HG03457 (cell line): Measurements from ENCODE around the gene UBAP1L.
"Not testable (repeated sequence)": the region's sequence is repeated elsewhere in the genome, so short reads cannot be mapped to it uniquely, and the experiment has no call there.

ENCODE experiments used
- ATAC-seq: cut with Tn5 transposase; IDR thresholded peaks from one replicate; pipeline ENCODE4 v1.9.1; 2021; ENCODE audit warnings: moderate number of reproducible peaks; ENCODE audit not compliant: unreplicated experiment

Gene UBAP1L

DNA sequence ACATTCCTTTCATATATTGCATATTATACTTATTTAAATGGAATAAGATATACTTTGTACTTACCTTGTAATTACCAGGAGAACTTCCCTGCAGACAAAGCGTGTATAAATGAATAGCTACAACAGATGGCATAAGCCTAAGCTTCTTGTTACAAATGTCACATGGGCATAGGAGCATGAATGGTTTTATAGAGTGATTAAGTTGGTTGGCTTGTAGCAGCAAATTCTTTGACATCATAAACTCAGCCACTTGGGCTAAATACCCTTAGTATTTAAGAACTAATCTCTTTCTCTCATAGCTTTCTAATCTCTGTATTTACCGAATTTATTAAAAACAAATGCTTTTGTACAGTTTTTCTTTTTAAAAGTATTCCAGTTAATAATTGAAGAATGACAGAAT lies at the start of gene UBAP1L:
UBAP1L (minus strand) TSS at position 115 of the 400 bp plus-strand sequence. CDS start 8,985 bp downstream, outside the sequence.
- ATAC-seq, result no peak

DNA sequence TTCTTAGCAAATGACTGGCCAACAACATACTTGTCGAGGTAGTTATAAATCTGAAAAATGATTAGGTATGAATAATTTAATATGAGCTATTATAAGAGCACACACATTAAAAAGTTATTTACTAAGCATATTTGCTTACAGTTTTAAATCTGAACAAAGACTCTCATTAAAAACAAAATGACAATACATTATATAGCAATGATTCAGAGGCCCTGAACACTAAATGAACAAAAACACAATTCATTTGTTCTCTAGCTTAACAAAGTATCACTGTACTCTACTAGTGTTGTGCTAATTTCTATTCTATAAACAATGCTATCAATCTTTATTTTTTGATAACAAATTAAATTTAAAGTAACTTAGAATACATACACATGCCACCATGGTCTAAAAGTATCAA lies 49.1 kb upstream of the UBAP1L start:
- no peak for ATAC-seq

DNA sequence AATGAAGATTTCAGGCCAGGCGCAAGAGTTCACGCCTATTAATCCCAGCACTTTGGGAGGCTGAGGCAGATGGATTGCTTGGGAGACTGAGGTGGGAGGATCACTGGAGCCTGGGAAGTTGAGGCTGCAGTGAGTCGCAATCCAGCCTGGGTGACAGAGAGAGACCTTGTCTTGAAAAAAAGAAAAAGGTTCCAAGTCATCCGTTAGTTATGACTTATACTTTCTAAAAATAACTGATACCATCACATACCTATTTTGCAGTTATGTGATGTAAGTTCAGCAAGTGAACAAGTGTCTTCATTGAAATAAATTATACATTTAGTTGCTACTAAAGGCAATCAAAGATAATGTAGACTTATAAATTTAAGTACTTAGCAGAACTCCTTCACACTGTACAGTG lies 48.0 kb upstream of the UBAP1L start:
- ATAC-seq, result no peak

DNA sequence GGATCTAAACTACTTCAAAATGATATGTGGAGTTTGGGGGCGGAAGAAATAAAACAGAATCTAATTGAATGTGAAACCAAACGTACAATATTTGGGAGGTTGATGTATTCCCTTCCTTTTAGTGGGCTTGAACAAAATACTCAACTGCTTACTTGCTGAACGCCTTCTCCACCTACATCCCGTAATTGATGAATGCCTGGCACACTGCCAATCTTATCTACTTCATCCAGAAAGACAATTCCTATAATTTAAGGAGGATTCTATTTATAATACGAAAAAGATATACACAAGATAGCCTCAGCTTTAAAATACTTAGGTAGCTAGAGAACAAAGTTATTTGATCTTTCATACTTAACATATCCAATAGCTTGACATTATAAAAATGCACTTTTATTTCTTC lies 41.7 kb upstream of the UBAP1L start:
- ATAC-seq, result no peak

DNA sequence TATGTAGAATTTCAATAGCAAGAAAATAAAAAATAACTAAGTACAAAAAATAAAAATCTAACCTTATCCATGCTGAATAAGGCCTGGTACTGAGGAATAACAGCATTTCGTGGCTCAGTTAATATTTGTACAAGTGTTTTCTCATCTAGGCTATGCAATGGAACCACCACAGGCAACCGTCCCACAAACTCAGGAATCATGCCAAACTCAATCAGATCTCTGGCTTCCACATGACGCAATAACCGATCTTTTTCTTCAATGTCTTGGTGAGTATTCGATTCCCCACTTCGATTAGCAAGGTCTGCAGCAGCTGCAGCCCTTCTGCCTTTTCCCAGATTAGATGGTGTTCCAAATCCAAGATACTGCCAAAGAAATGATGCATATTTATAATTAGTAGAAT lies 39.7 kb upstream of the UBAP1L start:
- ATAC-seq, result no peak

DNA sequence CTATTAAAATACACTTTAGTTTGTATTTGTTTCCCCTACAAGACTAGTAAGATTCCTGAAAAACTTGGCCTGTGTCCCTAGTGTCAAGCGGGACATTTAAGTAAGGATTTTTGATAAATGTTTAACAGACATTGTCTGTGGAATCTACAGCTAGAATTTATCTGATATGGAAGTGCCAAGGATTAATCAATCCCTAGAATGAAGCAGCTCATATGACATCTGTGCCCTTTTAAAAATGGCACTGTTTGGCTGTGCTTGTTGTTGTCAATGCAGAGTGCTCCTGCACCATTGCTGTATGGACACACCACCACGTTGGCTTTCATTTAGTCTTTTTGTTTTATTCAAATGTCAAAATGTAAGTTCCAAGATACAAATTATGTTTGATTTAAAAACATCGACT lies 32.9 kb upstream of the UBAP1L start:
- no peak for ATAC-seq

DNA sequence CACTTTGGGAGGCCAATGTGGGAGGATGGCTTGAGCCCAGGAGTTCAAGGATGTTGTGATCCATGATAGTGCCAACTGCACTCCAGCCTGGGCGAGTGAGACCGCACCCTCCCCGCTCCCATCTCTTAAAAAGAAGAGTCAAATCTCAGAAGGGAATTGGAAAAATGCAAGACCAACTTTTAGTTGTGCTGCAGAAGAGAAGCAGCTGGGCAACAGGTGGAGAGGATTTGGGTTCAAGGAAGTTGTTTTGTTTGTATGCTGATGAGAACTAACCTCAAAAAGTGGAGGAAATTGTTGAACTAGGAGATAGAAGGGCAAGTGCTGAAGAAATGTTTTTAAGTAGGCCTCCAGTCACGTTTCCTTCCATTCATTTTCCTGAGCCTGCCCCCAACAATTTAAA lies 31.4 kb upstream of the UBAP1L start:
- no peak for ATAC-seq

DNA sequence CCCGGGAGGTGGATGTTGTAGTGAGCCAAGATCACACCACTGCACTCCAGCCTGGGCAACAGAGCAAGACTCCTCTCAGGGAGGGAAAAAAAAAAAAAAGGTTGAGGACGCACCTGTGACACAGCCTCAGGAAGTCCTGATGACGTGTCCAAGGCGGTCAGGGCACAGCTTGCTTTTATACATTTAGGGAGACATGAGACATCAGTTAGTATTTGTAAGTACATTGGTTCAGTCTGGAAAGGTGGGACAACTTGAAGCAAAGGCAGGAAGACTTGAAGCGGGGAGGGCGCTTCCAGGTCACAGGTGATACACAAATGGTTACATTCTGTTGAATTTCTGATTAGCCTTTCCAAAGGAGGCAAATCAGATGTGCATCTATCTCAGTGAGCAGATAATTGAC lies 23.6 kb upstream of the UBAP1L start:
- not testable (repeated sequence) for ATAC-seq

DNA sequence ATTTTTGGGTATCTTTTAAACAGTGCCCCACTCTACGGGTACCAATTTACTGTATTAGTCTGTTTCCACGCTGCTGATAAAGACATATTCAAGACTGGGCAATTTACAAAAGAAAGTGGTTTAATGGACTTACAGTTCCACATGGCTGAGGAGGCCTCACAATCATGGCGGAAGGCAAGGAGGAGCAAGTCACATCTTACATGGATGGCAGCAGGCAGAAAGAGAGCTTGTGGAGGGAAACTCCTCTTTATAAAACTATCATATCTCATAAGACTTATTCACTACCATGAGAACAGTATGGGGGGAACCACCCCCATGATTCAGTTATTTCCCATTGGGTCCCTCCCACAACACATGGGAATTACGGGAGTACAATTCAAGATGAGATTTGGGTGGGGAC lies 22.9 kb upstream of the UBAP1L start:
- not testable (repeated sequence) for ATAC-seq

DNA sequence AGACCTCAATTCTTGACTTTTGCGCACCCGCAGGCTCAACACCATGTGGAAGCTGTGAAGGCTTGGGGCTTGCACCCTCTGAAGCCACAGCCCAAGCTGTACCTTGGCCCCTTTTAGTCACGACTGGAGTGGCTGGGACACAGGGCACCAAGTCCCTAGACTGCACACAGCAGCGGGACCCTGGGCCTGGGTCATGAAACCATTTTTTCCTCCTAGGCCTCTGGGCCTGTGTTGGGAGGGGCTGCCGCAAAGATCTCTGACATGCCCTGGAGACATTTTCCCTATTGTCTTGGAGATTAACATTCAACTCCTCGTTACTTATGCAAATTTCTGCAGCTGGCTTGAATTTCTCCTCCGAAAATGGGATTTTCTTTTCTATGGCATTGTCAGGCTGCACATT lies 22.1 kb upstream of the UBAP1L start:
- not testable (repeated sequence) for ATAC-seq

DNA sequence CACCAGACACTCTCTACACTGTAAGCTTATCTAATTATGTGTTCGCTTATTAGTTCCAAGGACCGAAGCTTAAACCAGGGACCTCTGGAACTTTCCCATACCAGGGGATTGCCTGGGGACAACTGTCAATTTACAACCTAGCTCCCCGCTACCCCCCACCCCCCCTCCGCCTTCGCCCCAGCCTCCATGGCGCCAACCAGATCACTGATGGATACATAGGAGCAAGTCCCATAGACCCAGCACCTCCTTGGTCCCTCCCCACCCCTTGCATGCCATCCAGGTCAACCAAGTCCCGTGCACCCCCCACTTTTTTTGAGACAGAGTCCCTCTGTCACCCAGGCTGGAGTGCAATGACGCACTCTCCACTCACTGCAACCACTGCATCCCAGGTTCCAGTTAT lies 19.5 kb upstream of the UBAP1L start:
- no peak for ATAC-seq

DNA sequence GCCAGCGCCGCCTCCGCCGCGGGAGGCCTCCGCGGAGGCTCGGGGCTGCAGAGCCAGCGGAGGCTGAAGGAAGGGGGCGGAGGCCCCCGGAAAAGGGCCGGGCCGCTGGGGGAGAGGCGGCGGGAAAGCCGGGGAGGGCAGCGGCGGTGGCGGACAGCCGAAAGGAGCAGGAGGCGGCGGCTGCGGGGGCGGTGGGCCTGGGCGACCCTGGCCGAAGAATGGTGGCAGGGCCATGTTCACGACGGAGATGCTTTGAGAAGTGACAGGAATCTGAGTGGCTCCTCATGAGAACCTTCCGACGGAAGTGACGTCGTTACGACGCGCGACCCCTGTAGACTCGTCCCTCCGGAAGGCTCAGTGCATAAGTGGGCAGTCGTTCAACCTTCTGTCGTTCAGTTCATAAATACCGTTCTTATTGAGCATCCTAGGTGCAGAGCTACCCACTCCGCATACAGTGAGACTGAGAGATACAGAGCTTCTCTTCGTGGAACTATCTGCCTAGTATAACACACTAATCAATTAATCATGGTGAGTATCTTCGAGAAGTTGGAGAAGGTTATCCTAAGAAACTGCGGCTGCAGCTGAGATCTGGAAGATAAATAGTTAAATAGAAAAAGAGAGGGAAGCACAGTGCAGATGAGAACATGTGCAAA lies 18.7 kb upstream of the UBAP1L start, which contains the start of gene PDCD7:
PDCD7 (minus strand) TSS at position 261 of the 653 bp plus-strand sequence; CDS start at position 234, 27 bp downstream.
- peak; percentile 83 for ATAC-seq

DNA sequence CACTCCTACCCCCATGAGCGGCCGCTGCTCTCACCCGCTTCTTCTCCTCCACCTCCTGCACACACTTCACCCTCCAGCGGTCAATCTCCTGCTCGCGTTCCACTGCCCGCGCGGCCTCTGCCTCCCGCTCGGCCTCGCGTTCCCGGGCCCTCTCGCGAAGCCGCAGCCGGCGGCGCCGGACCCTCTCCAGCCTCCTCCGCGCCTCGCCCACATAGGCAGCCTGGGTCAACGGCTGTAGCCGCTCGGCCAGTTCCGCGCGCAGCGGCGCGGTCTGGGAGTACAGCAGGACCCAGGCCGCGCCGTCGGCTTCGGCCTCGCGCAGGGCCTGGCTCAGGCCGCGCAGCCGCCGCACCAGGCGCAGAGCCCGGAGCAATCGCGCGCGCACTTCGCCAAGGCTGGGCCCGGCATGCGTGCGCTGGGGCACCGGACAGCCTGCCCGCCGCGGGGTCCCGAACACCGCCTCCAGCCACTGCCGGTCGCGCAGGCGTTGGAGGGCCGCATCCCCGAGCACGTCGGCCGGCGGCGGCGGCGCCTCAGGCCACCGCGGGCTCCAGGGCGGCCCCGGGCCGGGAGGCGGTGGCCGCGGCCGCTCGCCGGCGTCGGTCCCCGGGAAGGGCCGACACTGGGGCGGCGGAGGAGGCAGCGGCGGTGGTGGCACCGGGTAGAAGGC lies 18.0 kb upstream of the UBAP1L start:
- ATAC-seq, result peak; percentile 33

DNA sequence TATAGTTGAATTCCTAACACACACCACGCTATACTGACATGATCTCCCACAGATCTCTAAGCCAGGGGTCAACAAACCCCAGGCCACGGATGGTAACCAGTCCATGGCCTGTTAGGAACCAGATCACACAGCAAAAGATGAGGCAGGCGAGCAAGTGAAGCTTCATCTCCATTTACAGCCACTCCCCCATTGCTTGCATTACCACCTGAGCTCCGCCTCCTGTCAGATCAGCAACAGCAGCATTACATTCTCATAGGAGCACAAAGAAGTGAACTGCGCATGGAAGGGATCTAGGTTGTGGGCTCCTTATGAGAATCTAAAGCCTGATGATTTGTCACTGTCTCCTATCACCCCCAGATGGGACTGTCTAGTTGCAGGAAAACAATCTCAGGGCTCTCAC lies 15.9 kb upstream of the UBAP1L start:
- ATAC-seq, result no peak

DNA sequence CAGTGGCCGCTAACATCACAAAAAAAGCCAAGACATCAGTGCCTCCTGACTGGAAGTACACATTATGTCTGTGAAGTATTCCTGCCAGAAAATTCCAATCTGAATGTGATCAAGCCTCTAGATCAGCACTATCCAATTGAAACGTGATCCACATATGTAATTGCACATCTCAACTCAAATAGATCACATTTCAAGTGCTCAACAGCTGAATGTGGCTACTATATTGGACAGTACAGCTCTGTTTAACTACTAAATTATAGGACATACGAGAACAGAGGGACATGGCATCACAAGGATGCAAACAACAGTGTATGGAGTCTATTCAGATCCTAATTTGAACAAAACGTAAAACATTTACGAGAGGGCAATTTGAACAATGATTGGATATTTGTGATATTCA lies 542 bp upstream of the UBAP1L start:
- no peak for ATAC-seq

DNA sequence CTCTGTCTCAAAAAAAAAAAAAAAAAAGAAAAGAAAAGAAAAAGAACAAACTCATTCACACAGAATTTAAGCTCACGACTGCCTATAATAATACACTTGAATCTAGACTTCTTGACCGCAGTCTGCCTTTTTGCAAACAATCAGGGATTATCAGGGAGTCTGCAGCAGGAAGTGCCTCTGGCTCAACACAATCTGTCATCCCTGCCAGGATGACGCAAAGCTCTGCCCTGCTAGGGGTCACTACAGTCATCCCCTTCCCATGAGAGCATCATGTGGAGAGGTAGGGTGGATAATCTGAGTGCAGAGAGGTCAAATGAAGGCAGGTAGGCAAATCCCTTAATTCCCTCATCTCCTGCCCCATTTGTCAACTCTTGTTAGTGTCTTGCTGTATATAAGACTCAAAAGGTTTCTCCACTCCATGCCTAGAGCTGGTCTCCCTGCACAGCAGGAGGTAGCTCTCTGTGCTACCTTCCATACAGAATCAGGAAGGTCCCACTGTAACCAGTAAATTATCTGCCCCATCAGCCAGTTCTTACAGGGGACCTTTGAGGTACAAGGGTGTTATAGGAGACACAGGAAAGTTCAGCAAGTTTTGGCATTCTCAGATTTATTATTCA lies 4.2 kb downstream of the UBAP1L start:
- ATAC-seq, result no peak

DNA sequence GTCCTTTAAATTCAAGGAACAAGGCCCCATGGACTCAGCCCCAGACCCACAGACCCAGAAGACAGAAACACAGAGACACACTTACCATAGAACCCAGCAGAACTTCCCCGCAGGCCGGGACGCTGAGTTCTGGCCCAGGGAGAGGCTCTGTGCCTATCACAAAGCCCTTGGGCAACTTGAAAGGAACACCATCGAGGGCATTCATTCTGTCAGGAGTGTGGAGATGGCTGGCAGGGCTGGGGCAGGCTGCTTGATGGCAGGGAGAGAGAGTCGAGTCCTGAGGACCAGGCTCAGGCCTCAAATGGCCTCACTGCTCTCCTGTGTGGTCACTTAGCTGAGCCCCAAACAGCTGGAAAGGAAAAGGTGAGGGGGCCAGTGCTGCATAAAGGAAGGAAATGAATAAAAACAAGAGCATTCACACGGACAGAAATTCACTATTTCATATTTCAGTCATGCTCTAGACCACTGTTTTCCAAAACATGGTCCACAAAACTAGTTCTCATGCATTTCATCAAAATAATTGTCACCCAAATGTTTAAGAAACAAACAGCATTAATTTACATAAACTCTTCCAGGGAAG lies 8.9 kb downstream of the UBAP1L start:
- no peak for ATAC-seq

DNA sequence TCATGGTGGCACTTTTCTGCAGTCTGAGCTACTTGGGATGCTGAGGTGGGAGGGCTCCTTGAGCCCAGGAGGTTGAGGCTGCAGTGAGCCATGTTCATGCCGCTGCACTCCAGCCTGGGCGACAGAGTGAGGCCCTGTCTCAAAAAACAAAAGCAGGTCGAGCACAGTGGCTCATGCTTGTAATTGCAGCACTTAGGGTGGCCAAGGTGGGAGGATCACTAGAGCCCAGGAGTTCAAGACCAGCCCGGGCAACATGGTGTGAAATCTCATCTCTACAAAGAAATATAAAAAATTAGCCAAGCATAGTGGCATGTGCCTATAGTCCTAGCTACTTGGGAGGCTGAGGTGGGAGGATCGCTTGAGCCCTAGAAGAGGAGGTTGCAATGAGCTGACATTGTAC lies 10.0 kb downstream of the UBAP1L start:
- ATAC-seq, result no peak

DNA sequence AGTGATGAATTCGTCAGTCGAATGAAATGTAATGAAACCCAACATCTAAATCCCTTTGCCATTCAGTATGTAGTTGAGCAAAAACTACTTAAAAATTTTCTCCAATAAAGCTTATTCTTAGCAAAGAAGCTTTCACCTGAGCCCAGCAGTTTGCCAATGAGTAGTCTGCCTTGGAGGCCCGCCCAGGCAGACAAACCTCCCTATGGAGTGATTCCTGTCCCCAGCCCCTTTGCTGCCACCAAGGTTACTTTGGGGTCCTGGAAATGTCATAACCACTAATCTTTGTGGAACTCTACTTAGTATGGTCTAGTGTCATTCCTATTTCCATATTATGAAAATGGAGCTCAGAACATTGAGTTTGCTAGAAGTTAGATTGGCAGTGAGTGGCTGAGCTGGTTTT lies 12.1 kb downstream of the UBAP1L start:
- no peak for ATAC-seq

DNA sequence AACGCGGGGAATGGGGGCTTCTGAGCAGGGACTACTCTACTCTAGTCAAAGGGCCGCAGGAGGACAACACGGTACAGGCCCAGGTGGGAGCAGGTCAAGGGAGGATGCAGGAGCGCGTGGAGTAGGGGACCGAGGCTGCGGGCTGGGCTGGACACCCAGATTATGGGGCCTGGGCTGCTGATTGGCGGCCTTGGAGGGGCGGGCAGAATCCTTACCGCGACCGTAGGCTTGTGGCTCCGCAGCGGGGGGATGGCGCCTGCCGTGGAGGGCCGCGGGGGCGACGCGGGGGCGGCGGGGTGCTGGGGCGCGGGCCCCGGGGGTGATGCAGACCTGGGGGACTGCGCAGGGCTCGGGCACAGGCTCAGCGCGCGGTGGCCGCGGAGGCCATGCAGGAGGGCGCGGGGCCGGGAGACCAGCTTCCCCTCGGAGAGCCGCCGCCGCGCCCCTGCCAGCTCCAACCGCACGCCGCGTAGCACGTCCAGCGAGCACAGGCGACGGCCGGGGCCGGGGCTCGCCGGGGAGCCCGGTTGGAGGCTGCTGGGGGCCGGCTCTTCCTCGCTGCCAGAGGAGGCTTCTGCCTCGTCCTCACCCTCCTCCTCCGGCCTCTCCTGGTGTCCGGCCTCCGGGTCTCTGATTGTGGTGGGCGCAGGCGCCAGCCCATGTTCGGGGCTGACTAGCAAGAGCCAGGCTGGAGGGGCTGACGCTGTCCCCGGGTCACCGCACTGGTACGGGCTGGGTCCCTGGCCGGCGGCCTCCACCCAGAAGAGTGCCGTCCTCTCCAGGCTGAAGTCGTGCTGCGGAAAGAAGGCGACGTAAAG lies 12.9 kb downstream of the UBAP1L start:
- no peak for ATAC-seq

DNA sequence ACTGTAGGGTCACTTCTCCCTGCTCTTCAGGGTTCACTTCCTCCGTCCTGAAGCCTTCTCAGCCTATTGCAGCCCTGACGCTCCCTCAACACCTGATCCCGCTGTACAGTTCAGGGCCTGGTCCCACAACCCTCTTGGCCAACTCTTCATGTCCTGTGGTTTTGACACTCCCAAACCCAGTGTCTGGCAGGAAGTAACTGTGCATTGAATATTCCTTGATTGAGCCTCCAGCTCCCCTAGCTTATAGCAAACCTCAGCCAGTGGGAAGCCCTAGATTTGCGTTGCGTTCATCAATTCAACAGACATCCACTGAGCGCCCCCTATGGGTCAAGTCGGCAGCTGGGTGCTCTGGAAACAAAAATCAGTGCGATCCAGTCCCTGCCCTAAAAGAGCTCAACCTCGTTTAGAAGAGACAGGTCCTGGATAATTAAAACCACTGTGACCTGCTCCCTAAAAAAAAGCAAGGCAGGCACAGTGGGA lies 13.5 kb downstream of the UBAP1L start:
- no peak for ATAC-seq
